Kidney epithelial cell (primary cell): Measurements from ENCODE around the gene ZNF800. TPM values are rescaled to one million over a fixed set of nuclear protein-coding genes. Genes with fewer than 3 reads are reported as not detected.

Experiments used
- DNase-seq: peaks from one replicate; pipeline ENCODE4 v3.0.0-alpha.2; 2010; ENCODE audit warnings: low read depth
- H3K27me3 ChIP-seq: 2 replicates; pipeline ENCODE4 v1.6.0; 2011; ENCODE audit warnings: low read length; ENCODE audit not compliant: control insufficient read depth, insufficient read depth
- H3K36me3 ChIP-seq: 2 replicates; pipeline ENCODE4 v1.5.1; 2011; ENCODE audit warnings: low read length; ENCODE audit not compliant: control insufficient read depth, insufficient read depth
- H3K4me3 ChIP-seq: 2 replicates; pipeline ENCODE4 v1.5.1; 2011; ENCODE audit warnings: low read depth, mild to moderate bottlenecking, control low read depth, low read length
- CTCF ChIP-seq: IDR thresholded peaks from 2 replicates; pipeline ENCODE4 v1.5.1; 2011; ENCODE audit warnings: mild to moderate bottlenecking, moderate library complexity, low read length, control low read depth, inconsistent platforms; ENCODE audit not compliant: insufficient read depth, poor library complexity, severe bottlenecking
- total RNA-seq: library from RNA; depleted of rRNA; stranded (reverse); fragments of >200 nt; gene quantifications from 2 replicates; pipeline ENCODE4 v1.2.3, GENCODE V29; 2015

Gene ZNF800
- total RNA-seq, 1 donor from 2014 or later = 24.2 TPM

- Histone ChIP-seq H3K27me3 (no peaks in the 10 kb centered on the region), H3K36me3 (no peaks in the 10 kb centered on the region), H3K4me3 (no peak overlapping the region)
- DNase-seq = no peak
- no peak for TF ChIP-seq CTCF
These were observed 4.5 kb downstream of the ZNF800 start for GRCh38 chr7:127387974-127388373.

- no peak for TF ChIP-seq CTCF
- Histone ChIP-seq H3K27me3 (no peaks in the 10 kb centered on the region), H3K4me3 (no peak overlapping the region), H3K36me3 (no peaks in the 10 kb centered on the region)
- no peak for DNase-seq
These were observed 9.2 kb downstream of the ZNF800 start for GRCh38 chr7:127383123-127383835.

GRCh38 chr7:127382301-127383085, 10.0 kb downstream of the ZNF800 start:
- no peak for DNase-seq
- TF ChIP-seq CTCF = no peak
- Histone ChIP-seq H3K4me3 (no peak overlapping the region), H3K36me3 (no peaks in the 10 kb centered on the region), H3K27me3 (no peaks in the 10 kb centered on the region)

- DNase-seq = no peak
- no peaks in the 10 kb centered on the region for H3K36me3 ChIP-seq
- no peak overlapping the region for H3K4me3 ChIP-seq
- TF ChIP-seq CTCF = no peak
- no peaks in the 10 kb centered on the region for H3K27me3 ChIP-seq
These were observed 12.0 kb downstream of the ZNF800 start for GRCh38 chr7:127380479-127380878.

GRCh38 chr7:127379642-127380041, 12.9 kb downstream of the ZNF800 start:
- DNase-seq = no peak
- no peak for TF ChIP-seq CTCF
- no peak overlapping the region for H3K4me3 ChIP-seq
- H3K36me3 ChIP-seq = no peaks in the 10 kb centered on the region
- no peaks in the 10 kb centered on the region for H3K27me3 ChIP-seq
